ENCODE data around the gene ANKRD16. TPM values are rescaled to one million over a fixed set of nuclear protein-coding genes. Genes with fewer than 3 reads are reported as not detected.

ANKRD16 gene
- total RNA-seq, 1 experiment from 2014 or later, result 4.9 TPM

DNA sequence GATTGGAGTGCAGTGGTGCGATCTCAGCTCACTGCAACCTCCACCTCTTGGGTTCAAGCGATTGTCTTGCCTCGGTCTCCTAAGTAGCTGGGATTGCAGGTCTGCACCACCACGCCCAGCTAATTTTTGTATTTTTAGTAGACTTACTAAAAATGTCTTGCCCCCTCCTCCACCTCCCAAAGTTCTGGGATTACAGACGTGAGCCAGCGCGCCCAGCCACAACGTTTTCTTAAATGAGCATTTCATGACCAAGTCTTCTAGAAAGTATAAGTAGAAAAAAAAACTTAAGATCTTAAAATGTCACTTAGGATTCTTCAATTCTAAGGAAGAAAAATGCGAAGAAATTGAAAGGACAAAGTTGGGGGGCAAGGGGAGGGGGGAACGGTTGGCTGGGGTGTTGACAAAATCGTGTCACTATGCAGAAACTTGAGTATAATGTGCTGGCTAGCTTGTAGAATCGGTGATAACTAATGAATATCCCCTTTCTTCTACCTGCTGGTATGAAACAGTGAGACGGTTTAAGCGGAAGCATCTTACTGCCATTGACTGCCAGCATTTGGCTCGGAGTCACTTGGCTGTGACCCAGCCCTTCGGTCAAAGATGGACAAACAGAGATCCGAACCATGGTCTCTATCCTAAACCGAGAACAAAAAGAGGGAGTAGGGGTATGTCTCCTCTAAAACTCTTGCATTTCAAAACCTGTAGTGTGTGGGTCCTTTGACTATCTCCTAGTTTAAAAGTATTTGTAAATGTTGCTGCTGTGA, 13.0 kb upstream of the ANKRD16 start:
- ChIA-PET POLR2A (ENCODE audit: unreplicated experiment) (interaction anchor here (0.7 kb wide), 1 partner anchor 110 kb away, joined by 21 read pairs; no protein-coding TSS in a partner anchor), CTCF (no interaction called here)
- Histone ChIP-seq H3K9me3 (ENCODE audit: low read length) (no peaks in the 10 kb centered on the region), H3K9me2 (replicated peaks; ENCODE audit: low read length) (no peaks in the 10 kb centered on the region), H3K4me3 (ENCODE audit: low read length) (no peak overlapping the region), H3K4me2 (ENCODE audit: low read length) (no peak overlapping the region), H2AFZ (ENCODE audit: low read length) (no peak overlapping the region), H3K79me2 (ENCODE audit: low read length) (no peaks in the 10 kb centered on the region), H3K36me3 (ENCODE audit: low read depth, low read length) (no peaks in the 10 kb centered on the region), H3F3A (ENCODE audit: low read length, unreplicated experiment) (no peaks in the 10 kb centered on the region), H3K4me1 (ENCODE audit: insufficient read depth, low read length) (no peaks in the 10 kb centered on the region), H3K27me3 (ENCODE audit: low read length) (no peaks in the 10 kb centered on the region), H4K20me1 (ENCODE audit: low read length) (no peaks in the 10 kb centered on the region), H3K9ac (ENCODE audit: low read length) (no peak overlapping the region), H3K27ac (ENCODE audit: low read length) (no peak overlapping the region)
- no TSS peak for BruUV-seq (replicated peaks)
- TF ChIP-seq EZH2 (IDR thresholded peaks at IDR 0.05; ENCODE audit: low read length, unreplicated experiment), result no peak
- DNase-seq (no peak), ATAC-seq (no peak)
- intact Hi-C loops (cut with micrococcal nuclease), result no loop called here

GRCh38 chr10:5900247-5900646, 10.6 kb upstream of the ANKRD16 start:
- no peak for DNase-seq
- H3F3A ChIP-seq (ENCODE audit: low read length, unreplicated experiment), result no peaks in the 10 kb centered on the region
- no peak overlapping the region for H3K4me2 ChIP-seq (ENCODE audit: low read length)
- H3K9me3 ChIP-seq (ENCODE audit: low read length), result no peaks in the 10 kb centered on the region
- TF ChIP-seq EZH2phosphoT487 (IDR thresholded peaks at IDR 0.05; ENCODE audit: borderline replicate concordance, low read length) (no peak), CTCF (conservative IDR thresholded peaks at IDR 0.05; ENCODE audit: low read depth, low read length) (no peak)
- no peaks in the 10 kb centered on the region for H3K79me2 ChIP-seq (ENCODE audit: low read length)
- no peak overlapping the region for H3K27ac ChIP-seq (ENCODE audit: low read length)
- H3K27me3 ChIP-seq (ENCODE audit: low read length), result no peaks in the 10 kb centered on the region
- BruUV-seq (replicated peaks), result no TSS peak
- no peak overlapping the region for H2AFZ ChIP-seq (ENCODE audit: low read length)
- ChIA-PET POLR2A (ENCODE audit: unreplicated experiment) (no interaction called here), CTCF (no interaction called here)
- H4K20me1 ChIP-seq (ENCODE audit: low read length), result no peaks in the 10 kb centered on the region
- no peaks in the 10 kb centered on the region for H3K4me1 ChIP-seq (ENCODE audit: insufficient read depth, low read length)
- intact Hi-C loops (cut with micrococcal nuclease), result no loop called here
- H3K9ac ChIP-seq (ENCODE audit: low read length), result no peak overlapping the region
- no peaks in the 10 kb centered on the region for H3K36me3 ChIP-seq (ENCODE audit: low read depth, low read length)
- no peak overlapping the region for H3K4me3 ChIP-seq (ENCODE audit: low read length)
- no peaks in the 10 kb centered on the region for H3K9me2 ChIP-seq (replicated peaks; ENCODE audit: low read length)
- ATAC-seq, result no peak

GRCh38 chr10:5898163-5898562, 8.5 kb upstream of the ANKRD16 start:
- Histone ChIP-seq H4K20me1 (ENCODE audit: low read length) (no peaks in the 10 kb centered on the region), H3K9me2 (replicated peaks; ENCODE audit: low read length) (no peaks in the 10 kb centered on the region), H3K9ac (ENCODE audit: low read length) (no peak overlapping the region), H3K4me2 (ENCODE audit: low read length) (no peak overlapping the region), H3K4me1 (ENCODE audit: insufficient read depth, low read length) (no peaks in the 10 kb centered on the region), H3K36me3 (ENCODE audit: low read depth, low read length) (no peaks in the 10 kb centered on the region), H3K79me2 (ENCODE audit: low read length) (no peaks in the 10 kb centered on the region), H3K27me3 (ENCODE audit: low read length) (no peaks in the 10 kb centered on the region), H3K27ac (ENCODE audit: low read length) (no peak overlapping the region), H3K4me3 (ENCODE audit: low read length) (no peak overlapping the region), H2AFZ (ENCODE audit: low read length) (no peak overlapping the region), H3F3A (ENCODE audit: low read length, unreplicated experiment) (no peaks in the 10 kb centered on the region), H3K9me3 (ENCODE audit: low read length) (no peaks in the 10 kb centered on the region)
- ChIA-PET POLR2A (ENCODE audit: unreplicated experiment) (no interaction called here), CTCF (no interaction called here)
- BruUV-seq (replicated peaks), result no TSS peak
- TF ChIP-seq EZH2phosphoT487 (IDR thresholded peaks at IDR 0.05; ENCODE audit: borderline replicate concordance, low read length), result no peak
- TF ChIP-seq CTCF (conservative IDR thresholded peaks at IDR 0.05; ENCODE audit: low read depth, low read length), result no peak
- TF ChIP-seq EZH2 (IDR thresholded peaks at IDR 0.05; ENCODE audit: low read length, unreplicated experiment), result no peak
- DNase-seq (no peak), ATAC-seq (no peak)
- intact Hi-C loops (cut with micrococcal nuclease), result no loop called here

All from PC-3 (cell line).